Measurements from ENCODE around the gene TMEM232. TPM values are rescaled to one million over a fixed set of nuclear protein-coding genes. Genes with fewer than 3 reads are reported as not detected.

Gene TMEM232
- total RNA-seq, 1 donor from 2014 or later, result 6.9 TPM

DNA sequence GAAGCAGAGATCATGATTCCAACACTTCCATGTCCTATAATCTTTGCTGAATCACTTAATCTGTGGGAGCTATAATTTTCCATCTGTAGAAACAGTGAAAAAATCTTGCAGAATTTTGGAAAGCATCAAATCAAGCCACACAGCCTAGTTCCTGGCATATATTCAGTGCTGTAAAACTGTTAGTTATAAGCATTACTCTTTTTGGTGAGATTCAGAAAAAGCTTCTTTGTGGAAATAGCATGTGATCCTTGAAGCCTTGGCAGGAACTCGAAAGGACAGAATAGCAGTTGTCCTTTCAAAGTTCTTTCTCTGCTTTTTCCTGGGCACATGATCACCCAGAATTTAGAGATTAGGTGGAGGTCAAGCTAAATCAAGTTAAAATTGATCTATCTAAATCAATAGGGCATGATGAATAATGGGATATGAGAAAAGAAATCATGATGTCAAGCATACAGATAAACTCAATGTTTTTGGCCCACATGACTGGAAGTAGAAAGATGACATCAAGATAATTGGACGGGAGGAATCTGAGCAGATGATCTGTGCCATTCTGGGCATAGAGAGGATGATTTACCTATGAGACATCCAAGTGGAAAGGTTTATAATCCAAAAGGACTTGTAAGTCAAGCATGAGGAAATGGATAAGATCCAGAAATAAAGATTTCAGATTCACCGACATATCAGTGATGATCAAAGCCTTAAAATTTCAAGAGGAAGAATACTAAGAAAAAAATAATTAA lies 73.1 kb downstream of the TMEM232 start:
- no peaks in the 10 kb centered on the region for H3K36me3 Mint-ChIP-seq
- H3K4me3 Mint-ChIP-seq, result no peak overlapping the region
- TF ChIP-seq, protein P1, sequence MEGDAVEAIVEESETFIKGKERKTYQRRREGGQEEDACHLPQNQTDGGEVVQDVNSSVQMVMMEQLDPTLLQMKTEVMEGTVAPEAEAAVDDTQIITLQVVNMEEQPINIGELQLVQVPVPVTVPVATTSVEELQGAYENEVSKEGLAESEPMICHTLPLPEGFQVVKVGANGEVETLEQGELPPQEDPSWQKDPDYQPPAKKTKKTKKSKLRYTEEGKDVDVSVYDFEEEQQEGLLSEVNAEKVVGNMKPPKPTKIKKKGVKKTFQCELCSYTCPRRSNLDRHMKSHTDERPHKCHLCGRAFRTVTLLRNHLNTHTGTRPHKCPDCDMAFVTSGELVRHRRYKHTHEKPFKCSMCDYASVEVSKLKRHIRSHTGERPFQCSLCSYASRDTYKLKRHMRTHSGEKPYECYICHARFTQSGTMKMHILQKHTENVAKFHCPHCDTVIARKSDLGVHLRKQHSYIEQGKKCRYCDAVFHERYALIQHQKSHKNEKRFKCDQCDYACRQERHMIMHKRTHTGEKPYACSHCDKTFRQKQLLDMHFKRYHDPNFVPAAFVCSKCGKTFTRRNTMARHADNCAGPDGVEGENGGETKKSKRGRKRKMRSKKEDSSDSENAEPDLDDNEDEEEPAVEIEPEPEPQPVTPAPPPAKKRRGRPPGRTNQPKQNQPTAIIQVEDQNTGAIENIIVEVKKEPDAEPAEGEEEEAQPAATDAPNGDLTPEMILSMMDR (conservative IDR thresholded peaks at IDR 0.05), result no peak
- H3K9me3 Mint-ChIP-seq, result no peaks in the 10 kb centered on the region
- no peaks in the 10 kb centered on the region for H3K4me1 Mint-ChIP-seq (ENCODE audit: unreplicated experiment)
- no peaks in the 10 kb centered on the region for H3K27me3 Mint-ChIP-seq
- no peak overlapping the region for H3K27ac Mint-ChIP-seq
- no peak for DNase-seq (ENCODE audit: extremely low spot score, unreplicated experiment)

DNA sequence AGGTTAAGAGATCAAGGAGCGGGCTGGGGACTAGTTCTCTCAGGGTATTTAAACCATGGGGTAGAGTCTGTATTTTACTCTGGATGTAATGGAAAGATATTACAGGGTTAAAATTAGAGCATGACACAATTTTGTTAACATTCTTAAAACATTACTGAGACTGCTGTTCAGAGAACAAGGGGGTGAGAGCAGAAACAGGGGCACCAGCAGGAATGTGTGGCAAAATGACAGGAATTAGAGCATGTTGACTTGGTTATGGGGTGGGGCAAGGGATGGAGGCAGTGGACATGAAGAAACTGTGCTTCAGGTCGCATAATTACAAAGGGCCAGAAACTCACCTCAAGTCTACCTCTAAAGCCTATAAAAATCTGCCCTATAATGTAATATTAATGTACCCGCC lies 75.0 kb downstream of the TMEM232 start:
- Mint-ChIP-seq H3K4me1 (ENCODE audit: unreplicated experiment) (no peaks in the 10 kb centered on the region), H3K9me3 (no peaks in the 10 kb centered on the region), H3K27ac (no peak overlapping the region), H3K36me3 (no peaks in the 10 kb centered on the region), H3K27me3 (no peaks in the 10 kb centered on the region), H3K4me3 (no peak overlapping the region)
- TF ChIP-seq, protein P1 (conservative IDR thresholded peaks at IDR 0.05), result no peak
- DNase-seq (ENCODE audit: extremely low spot score, unreplicated experiment), result no peak

DNA sequence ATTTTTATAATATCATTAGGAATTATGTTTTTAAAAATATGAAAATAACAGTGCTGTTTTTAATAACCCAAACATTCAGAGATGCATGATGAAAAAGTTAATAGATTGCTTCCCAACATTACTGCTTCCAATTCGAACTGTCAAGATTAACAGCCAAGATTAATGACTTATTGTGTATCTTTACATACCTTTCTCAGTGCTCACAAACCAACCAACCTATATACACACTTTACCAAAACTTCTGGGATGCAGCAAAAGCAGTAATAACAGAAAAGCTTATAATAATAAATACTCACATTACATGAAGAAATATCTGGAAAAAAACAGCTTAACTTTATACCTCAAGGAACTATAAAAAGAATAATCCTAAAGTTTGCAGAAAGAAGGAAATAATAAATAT lies 82.1 kb downstream of the TMEM232 start:
- Mint-ChIP-seq H3K27ac (no peak overlapping the region), H3K4me1 (ENCODE audit: unreplicated experiment) (no peaks in the 10 kb centered on the region), H3K4me3 (no peak overlapping the region), H3K9me3 (no peaks in the 10 kb centered on the region), H3K27me3 (no peaks in the 10 kb centered on the region), H3K36me3 (no peaks in the 10 kb centered on the region)
- TF ChIP-seq, protein P1 (conservative IDR thresholded peaks at IDR 0.05), result no peak
- DNase-seq (ENCODE audit: extremely low spot score, unreplicated experiment), result no peak

DNA sequence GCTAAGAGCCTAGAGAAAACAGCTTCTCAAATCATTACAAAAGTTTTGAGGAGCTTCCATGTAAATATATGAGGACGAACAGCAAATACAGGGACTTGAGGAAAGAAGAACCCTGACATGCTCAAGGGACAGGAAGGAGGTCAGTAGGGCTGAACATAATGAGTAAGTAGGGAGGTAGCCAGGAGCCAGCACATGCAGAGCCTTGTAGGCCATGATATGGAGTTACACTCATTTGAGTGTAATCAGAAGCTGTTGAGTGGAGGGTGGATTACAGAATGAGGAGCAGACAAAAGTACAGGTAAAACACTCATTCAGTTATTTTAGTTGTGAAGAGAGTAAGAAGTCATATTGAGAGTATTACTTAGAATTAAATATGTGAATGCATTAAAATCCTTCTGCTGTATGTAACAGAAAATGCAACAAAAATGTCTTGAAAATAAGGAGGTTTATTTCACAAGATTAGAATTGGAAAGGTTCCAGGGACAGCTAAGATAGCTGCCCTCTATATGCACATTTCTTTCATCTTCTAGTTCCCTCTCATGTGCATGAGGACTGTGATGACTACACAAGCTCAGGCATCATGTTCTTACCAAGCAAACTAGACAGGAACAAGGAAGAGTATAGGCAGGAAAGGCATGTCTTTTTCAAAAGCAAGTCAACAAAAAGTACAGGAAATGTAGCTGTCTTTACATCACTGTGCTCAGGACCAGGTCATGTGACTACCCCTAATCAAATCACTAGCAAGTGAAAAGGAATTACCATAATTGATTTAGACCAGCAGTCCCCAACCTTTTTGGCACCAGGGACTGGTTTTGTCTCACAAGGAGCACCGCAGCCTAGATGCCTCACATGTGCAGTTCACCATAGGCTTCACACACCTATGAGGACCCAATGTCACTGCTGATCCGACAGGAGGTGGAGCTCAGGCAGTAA lies 87.2 kb downstream of the TMEM232 start:
- TF ChIP-seq, protein P1 (conservative IDR thresholded peaks at IDR 0.05), result no peak
- Mint-ChIP-seq H3K4me3 (no peak overlapping the region), H3K27me3 (no peaks in the 10 kb centered on the region), H3K4me1 (ENCODE audit: unreplicated experiment) (no peaks in the 10 kb centered on the region), H3K36me3 (no peaks in the 10 kb centered on the region), H3K27ac (no peak overlapping the region), H3K9me3 (no peaks in the 10 kb centered on the region)
- DNase-seq (ENCODE audit: extremely low spot score, unreplicated experiment), result no peak

DNA sequence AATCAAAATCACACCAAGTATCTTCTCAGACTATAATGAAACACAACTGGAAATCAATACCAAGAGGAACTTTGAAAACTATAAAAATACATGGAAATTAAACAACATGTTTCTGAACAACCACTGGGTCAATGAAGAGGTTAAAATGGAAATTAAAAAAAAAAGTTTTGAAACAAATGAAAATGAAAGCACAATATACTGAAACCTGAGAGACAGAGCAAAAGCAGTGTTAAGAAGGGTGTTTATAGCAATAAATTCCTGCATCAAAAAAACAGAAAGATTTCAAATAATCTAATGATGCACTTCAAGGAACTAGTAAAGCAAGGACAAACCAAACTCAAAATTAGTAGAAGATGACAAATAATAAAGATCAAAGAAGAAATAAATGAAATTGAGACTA lies 92.0 kb downstream of the TMEM232 start:
- H3K9me3 Mint-ChIP-seq, result no peaks in the 10 kb centered on the region
- TF ChIP-seq, protein P1 (conservative IDR thresholded peaks at IDR 0.05), result no peak
- no peaks in the 10 kb centered on the region for H3K27me3 Mint-ChIP-seq
- DNase-seq (ENCODE audit: extremely low spot score, unreplicated experiment), result no peak
- no peaks in the 10 kb centered on the region for H3K4me1 Mint-ChIP-seq (ENCODE audit: unreplicated experiment)
- no peaks in the 10 kb centered on the region for H3K36me3 Mint-ChIP-seq
- no peak overlapping the region for H3K27ac Mint-ChIP-seq
- H3K4me3 Mint-ChIP-seq, result no peak overlapping the region

All from type B pancreatic cell (in vitro differentiated cells).